T-cell (primary cell): ENCODE results near the gene NEUROD2. TPM values are rescaled to one million over a fixed set of nuclear protein-coding genes. Genes with fewer than 3 reads are reported as not detected.

Experiments used
- ATAC-seq, 4 experiments: fragments of 200-7000 bp in 3 of 4; fragments of 150-1000 bp in 1 of 4; cut with Tn5 transposase; replicated peaks in 1 of 4; 1 replicate in 3 of 4; 2 replicates in 1 of 4; pipeline ENCODE4 v1.10.0; 2021; ENCODE audit warnings: moderate library complexity in 3 of 4, mild to moderate bottlenecking in 2 of 4, moderate number of reproducible peaks in 1 of 4
- CTCF ChIA-PET, 2 donors: fragments of 300-600 bp; sonication (Branson Sonifier 250); formaldehyde crosslinking; loops; one replicate each; lab custom pipeline; 2022; ENCODE audit warnings: antibody characterized with exemption in 2 of 2; lab: Charles Lee
- POLR2A ChIA-PET, 2 donors: fragments of 300-600 bp; sonication (Branson Sonifier 250); formaldehyde crosslinking; loops; one replicate each; lab custom pipeline; 2022; ENCODE audit warnings: antibody characterized with exemption in 2 of 2; lab: Charles Lee
- DNase-seq, 35 experiments: peaks; one replicate each; pipeline versions ENCODE4 v3.0.0 to v3.0.0-alpha.2; 2013 to 2023
- H3K27ac ChIP-seq: one replicate; pipeline ENCODE4 v1.5.1; 2013; ENCODE audit warnings: low read length
- H3K27me3 ChIP-seq, 2 experiments: replicated peaks in 1 of 2; 1 replicate in 1 of 2; 2 replicates in 1 of 2; pipeline versions ENCODE4 v1.6.1 to v1.7.0; 2013; ENCODE audit warnings: low read length in 1 of 2, mixed read lengths in 1 of 2; ENCODE audit not compliant: control insufficient read depth in 2 of 2, insufficient read depth in 2 of 2; ENCODE audit errors: extremely low read depth in 1 of 2
- H3K36me3 ChIP-seq, 2 donors: 1 replicate in 1 of 2; 2 replicates in 1 of 2; pipeline versions ENCODE4 v1.6.1 to v1.7.0; 2013; ENCODE audit warnings: low read length in 1 of 2; ENCODE audit not compliant: control insufficient read depth in 2 of 2, insufficient read depth in 1 of 2; ENCODE audit errors: extremely low read depth in 1 of 2
- H3K4me1 ChIP-seq, 2 experiments: 1 replicate in 1 of 2; 2 replicates in 1 of 2; pipeline versions ENCODE4 v1.6.1 to v1.7.0; 2013; ENCODE audit warnings: low read length in 2 of 2, mixed read lengths in 1 of 2; ENCODE audit not compliant: insufficient read depth in 2 of 2, control insufficient read depth in 1 of 2; ENCODE audit errors: extremely low read depth in 1 of 2
- H3K4me3 ChIP-seq, 2 donors: 1 replicate in 1 of 2; 2 replicates in 1 of 2; pipeline versions ENCODE4 v1.5.1 to v1.7.0; 2013; ENCODE audit warnings: mild to moderate bottlenecking in 2 of 2, low read length in 1 of 2, moderate library complexity in 1 of 2; ENCODE audit not compliant: control insufficient read depth in 1 of 2; ENCODE audit errors: extremely low read depth in 1 of 2
- H3K9me3 ChIP-seq: 2 replicates; pipeline ENCODE4 v1.7.0; 2013
- H3K27ac Mint-ChIP-seq, 2 donors: one replicate each; pipeline ENCODE4 v1.8.0; 2020 to 2021; ENCODE audit warnings: mild to moderate bottlenecking in 2 of 2, mixed read lengths in 2 of 2
- H3K27me3 Mint-ChIP-seq, 2 donors: one replicate each; pipeline ENCODE4 v1.8.0; 2021 to 2022; ENCODE audit warnings: mixed read lengths in 2 of 2
- H3K36me3 Mint-ChIP-seq: one replicate; pipeline ENCODE4 v1.8.0; 2021; ENCODE audit warnings: mixed read lengths
- H3K4me1 Mint-ChIP-seq, 3 donors: one replicate each; pipeline ENCODE4 v1.8.0; 2020 to 2022; ENCODE audit warnings: mixed read lengths in 3 of 3, mild to moderate bottlenecking in 1 of 3
- H3K4me3 Mint-ChIP-seq, 3 donors: one replicate each; pipeline ENCODE4 v1.8.0; 2020 to 2022; ENCODE audit warnings: mild to moderate bottlenecking in 3 of 3, mixed read lengths in 3 of 3, moderate library complexity in 3 of 3
- H3K9me3 Mint-ChIP-seq, 3 donors: one replicate each; pipeline ENCODE4 v1.8.0; 2020 to 2022; ENCODE audit warnings: mixed read lengths in 3 of 3
- WGBS: methylation state at CpG from one replicate; pipeline ENCODE4 v1.1.5; 2013; ENCODE audit warnings: missing lambda C conversion rate; ENCODE audit not compliant: insufficient coverage; 5-methylcytosine and 5-hydroxymethylcytosine counted together
- total RNA-seq, 35 experiments: library from RNA in 6 of 35; stranded (reverse) in 6 of 35; fragments of 120-200 nt in 1 of 35; gene quantifications; one replicate each; pipeline versions ENCODE4 v1.2.1 to v1.2.4 and lab custom pipeline; 2013 to 2026

NEUROD2 gene
- total RNA-seq, 5 donors from 2014 or later (not counting 1 experiment from before 2014, with no cell fraction given): not detected

DNA sequence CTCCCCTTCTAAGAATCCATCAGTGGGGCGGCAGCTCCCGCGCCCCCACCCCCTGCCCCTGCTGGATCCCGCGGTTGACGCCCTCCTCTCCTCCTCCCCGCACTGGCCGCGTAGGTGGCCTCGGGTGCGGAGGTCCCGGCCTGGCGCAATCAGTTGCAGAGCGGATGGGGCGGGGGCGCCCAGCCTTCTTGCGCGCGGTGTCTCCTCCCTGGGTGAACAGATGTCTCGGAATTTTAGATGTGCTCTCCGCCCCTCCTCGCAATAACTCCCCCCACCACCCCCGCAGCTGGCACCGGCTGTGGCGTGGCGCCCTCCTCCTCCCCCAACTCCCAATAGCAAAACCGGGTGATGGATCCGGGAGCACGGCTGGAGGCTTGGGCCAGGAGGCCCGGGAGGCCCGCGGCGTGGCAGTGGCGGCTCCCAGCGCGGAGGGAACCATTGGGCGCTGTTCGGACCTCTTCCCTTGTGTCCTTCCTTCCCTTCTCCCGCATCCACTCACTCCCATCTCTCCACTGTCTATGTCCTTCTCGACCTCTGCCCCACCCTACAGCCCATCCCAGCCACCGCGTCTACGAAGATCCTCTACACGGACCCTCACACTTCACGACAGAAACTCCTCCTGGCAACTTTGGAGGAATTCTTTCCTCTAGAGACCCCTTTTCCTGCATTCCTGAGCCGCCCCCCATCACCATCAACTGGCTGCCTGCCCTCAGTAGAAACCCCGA, 11.0 kb downstream of the NEUROD2 start:
- H3K4me1 ChIP-seq: peaks cover 0 to 30% of the 10 kb centered on the region in 2 experiments
- Mint-ChIP-seq H3K4me1 (peaks cover 29 to 33% (median 30%) of the 10 kb centered on the region in 3 donors), H3K4me3 (no peak overlapping the region), H3K36me3 (no peaks in the 10 kb centered on the region), H3K27me3 (peaks cover 80 to 89% of the 10 kb centered on the region in 2 donors), H3K27ac (no peak overlapping the region), H3K9me3 (peaks cover 0 to 4% (median 4%) of the 10 kb centered on the region in 3 donors)
- 9% methylated on average over 39 of the region's 47 CpGs for WGBS
- POLR2A ChIA-PET: no interaction called here
- H3K27me3 ChIP-seq: peaks cover 12 to 89% of the 10 kb centered on the region in 2 experiments
- DNase-seq (no peak), ATAC-seq (no peak)
- no peak overlapping the region for H3K27ac ChIP-seq
- CTCF ChIA-PET: no interaction called here
- no peaks in the 10 kb centered on the region for H3K9me3 ChIP-seq
- H3K4me3 ChIP-seq: no peak overlapping the region
- no peaks in the 10 kb centered on the region for H3K36me3 ChIP-seq

DNA sequence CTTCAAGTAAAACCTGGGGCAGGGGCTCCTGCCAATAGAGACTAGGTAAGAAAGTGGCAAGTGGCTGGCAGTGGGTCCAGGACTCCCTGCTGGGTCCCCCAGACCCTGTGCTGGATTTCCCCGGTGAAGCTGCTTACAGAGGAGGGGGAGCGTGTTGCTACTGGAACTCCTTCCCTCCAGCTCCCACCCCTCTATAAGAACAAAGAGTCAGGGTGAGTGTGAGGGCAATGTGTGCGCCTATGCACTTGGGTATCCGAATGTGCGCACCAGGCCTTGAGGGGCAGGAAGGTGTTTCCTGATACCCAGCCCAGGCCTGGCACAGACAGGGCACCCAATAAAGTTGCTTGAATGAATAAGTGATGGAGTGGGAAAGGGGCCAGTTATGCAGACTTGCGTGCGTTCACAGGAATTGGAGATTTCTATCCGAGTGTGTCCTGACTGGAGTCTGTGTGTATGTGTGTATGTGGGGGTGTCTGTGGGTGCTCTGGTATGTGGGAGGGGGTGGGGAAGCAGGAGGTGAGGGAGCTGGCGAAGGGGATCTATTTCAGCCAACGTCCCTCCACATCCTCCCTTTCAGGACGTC, 11.7 kb downstream of the NEUROD2 start:
- Mint-ChIP-seq H3K27me3 (peaks cover 79 to 88% of the 10 kb centered on the region in 2 donors), H3K27ac (no peak overlapping the region), H3K9me3 (peaks cover 0 to 4% (median 4%) of the 10 kb centered on the region in 3 donors), H3K4me1 (peaks cover 26 to 31% (median 29%) of the 10 kb centered on the region in 3 donors), H3K36me3 (no peaks in the 10 kb centered on the region), H3K4me3 (peak overlapping the region in 1 of 3 donors; percentile 49)
- Histone ChIP-seq H3K27ac (no peak overlapping the region), H3K9me3 (no peaks in the 10 kb centered on the region), H3K27me3 (peaks cover 10 to 86% of the 10 kb centered on the region in 2 experiments), H3K4me1 (peaks cover 0 to 30% of the 10 kb centered on the region in 2 experiments), H3K4me3 (no peak overlapping the region), H3K36me3 (no peaks in the 10 kb centered on the region)
- CTCF ChIA-PET: no interaction called here
- no peak for ATAC-seq
- POLR2A ChIA-PET: no interaction called here
- WGBS: 43% methylated on average over 6 of the region's 11 CpGs
- DNase-seq: no peak

DNA sequence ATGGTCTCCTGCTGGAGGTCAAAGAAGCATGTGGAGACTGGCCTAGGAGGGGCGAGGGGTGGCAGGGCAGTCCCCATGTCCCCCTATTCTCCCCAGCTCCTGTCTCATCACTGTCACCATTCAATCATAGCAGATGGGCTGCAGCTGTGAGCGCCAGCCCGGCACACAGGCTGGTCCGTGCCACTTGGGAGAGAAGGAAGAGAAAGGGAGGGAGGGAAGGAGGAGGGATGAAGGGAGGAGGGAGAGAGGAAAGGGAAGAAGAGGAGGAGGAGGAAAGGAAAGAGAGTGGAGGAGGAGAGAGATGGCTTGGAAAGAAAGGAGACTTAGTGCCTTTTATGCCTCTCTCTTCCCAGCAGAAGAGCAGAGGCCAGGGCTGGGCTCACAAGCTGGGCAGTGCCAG, 12.4 kb downstream of the NEUROD2 start:
- H3K36me3 Mint-ChIP-seq: no peaks in the 10 kb centered on the region
- H3K4me3 Mint-ChIP-seq: no peak overlapping the region
- WGBS: 20% methylated on average over 1 of the region's 4 CpGs
- peaks cover 0 to 29% of the 10 kb centered on the region in 2 experiments for H3K4me1 ChIP-seq
- H3K4me3 ChIP-seq: no peak overlapping the region
- H3K4me1 Mint-ChIP-seq: peaks cover 25 to 30% (median 26%) of the 10 kb centered on the region in 3 donors
- H3K9me3 Mint-ChIP-seq: peaks cover 0 to 4% (median 4%) of the 10 kb centered on the region in 3 donors
- no peak overlapping the region for H3K27ac ChIP-seq
- no peak for ATAC-seq
- CTCF ChIA-PET: no interaction called here
- H3K9me3 ChIP-seq: no peaks in the 10 kb centered on the region
- H3K27me3 Mint-ChIP-seq: peaks cover 84 to 86% of the 10 kb centered on the region in 2 donors
- no peak for DNase-seq
- POLR2A ChIA-PET: no interaction called here
- no peak overlapping the region for H3K27ac Mint-ChIP-seq
- no peaks in the 10 kb centered on the region for H3K36me3 ChIP-seq
- H3K27me3 ChIP-seq: peaks cover 10 to 79% of the 10 kb centered on the region in 2 experiments

DNA sequence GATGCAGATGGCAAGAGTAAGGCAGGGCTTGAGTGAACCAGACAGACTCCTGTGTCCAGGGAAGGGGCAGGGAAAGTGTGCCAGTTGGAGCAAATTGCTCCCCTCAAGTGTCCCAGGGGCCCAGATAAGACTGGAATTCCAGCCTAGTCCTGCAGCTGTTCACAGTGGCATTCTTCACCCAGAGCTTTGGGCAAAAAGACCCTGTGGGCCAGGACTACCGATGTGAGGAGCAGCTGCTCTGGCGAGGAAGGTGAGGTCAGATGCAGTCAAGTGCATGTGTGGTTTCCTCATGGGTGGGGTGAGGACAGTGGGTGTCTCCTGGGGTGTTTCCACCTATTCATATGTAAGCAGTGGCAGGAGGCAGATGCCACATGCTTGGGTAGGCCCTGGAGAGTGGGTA, 14.3 kb downstream of the NEUROD2 start:
- ATAC-seq (no peak), DNase-seq (no peak)
- Mint-ChIP-seq H3K27ac (no peak overlapping the region), H3K4me1 (peaks cover 16 to 19% (median 17%) of the 10 kb centered on the region in 3 donors), H3K9me3 (peaks cover 0 to 4% (median 4%) of the 10 kb centered on the region in 3 donors), H3K4me3 (no peak overlapping the region), H3K27me3 (peaks cover 75 to 80% of the 10 kb centered on the region in 2 donors), H3K36me3 (no peaks in the 10 kb centered on the region)
- no peaks in the 10 kb centered on the region for H3K9me3 ChIP-seq
- no peaks in the 10 kb centered on the region for H3K36me3 ChIP-seq
- H3K4me3 ChIP-seq: no peak overlapping the region
- peaks cover 10 to 59% of the 10 kb centered on the region in 2 experiments for H3K27me3 ChIP-seq
- H3K4me1 ChIP-seq: peaks cover 0 to 11% of the 10 kb centered on the region in 2 experiments
- 67% methylated on average over 2 of the region's 2 CpGs for WGBS
- no peak overlapping the region for H3K27ac ChIP-seq
- POLR2A ChIA-PET: no interaction called here
- CTCF ChIA-PET: interaction anchor here in 1 of 2 donors (0.5 kb wide), 1 partner anchor 28 kb away, joined by 3 read pairs; no protein-coding TSS in a partner anchor

DNA sequence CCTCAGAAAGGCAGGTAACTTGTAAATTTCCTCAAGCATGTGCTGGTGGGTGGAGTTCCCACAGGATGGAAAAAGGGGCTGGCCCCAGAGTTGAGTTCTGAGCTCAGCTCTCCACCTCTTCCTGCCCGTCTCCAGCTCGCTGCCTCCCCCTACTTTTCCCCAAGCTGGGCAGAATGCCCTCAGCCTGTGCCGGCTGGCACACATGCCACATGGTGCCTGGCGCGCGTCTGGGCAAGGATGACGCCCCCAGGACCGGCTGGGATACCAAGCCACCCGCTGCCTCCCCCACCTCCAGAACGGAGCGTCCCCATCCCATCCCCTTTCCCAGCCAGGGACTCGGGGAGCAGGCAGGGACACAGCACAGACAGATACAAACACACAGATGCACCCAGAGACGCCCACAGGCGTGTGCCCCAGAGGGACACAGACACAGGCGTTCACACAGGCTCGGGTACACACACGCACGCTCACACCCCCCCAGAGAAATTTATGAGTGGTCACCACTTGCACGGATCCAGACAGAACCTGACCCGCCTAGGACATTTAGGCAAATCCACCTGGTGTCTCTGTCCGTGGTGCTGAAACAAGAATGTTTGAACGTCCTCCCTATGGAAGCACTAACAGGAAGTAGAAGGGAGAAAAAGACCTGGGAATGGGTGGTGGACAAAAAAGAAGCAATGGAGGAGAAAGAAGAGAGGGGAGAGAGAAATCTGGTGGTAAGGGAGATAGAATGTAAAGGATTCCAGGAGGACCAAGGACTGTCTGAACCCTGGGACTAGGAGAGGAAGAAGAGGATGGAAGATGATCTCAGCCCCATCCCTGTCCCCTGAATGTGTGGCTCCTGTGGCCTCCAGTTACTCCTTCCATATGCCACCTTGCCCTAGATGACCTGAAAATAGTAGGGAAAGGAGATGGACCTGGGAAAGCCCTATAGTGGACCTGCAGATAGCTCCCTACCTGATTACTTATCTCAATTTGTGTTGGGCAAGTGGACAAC, 15.5 kb downstream of the NEUROD2 start:
- H3K36me3 Mint-ChIP-seq: no peaks in the 10 kb centered on the region
- H3K4me1 Mint-ChIP-seq: peaks cover 7 to 10% (median 9%) of the 10 kb centered on the region in 3 donors
- H3K27ac Mint-ChIP-seq: no peak overlapping the region
- ATAC-seq: peak in 3 of 4 experiments; percentile 12 to 24 (median 18)
- no peaks in the 10 kb centered on the region for H3K36me3 ChIP-seq
- H3K27me3 Mint-ChIP-seq: peaks cover 65 to 72% of the 10 kb centered on the region in 2 donors
- no peak overlapping the region for H3K4me3 Mint-ChIP-seq
- no peak overlapping the region for H3K4me3 ChIP-seq
- ChIA-PET POLR2A (no interaction called here), CTCF (interaction anchor here in 1 of 2 donors (0.5 kb wide), 1 partner anchor 30 kb away, joined by 3 read pairs; no protein-coding TSS in a partner anchor)
- H3K9me3 Mint-ChIP-seq: peaks cover 0 to 4% (median 4%) of the 10 kb centered on the region in 3 donors
- peaks cover 3 to 52% of the 10 kb centered on the region in 2 experiments for H3K27me3 ChIP-seq
- no peak overlapping the region for H3K27ac ChIP-seq
- peaks cover 0 to 2% of the 10 kb centered on the region in 2 experiments for H3K4me1 ChIP-seq
- 17% methylated on average over 18 of the region's 22 CpGs for WGBS
- no peaks in the 10 kb centered on the region for H3K9me3 ChIP-seq
- DNase-seq: peak in 3 of 35 experiments; percentile 23 to 61 (median 31)
